Parathyroid adenoma (tissue), 2 donors: ENCODE data around the gene PRRC2B.

Experiments
- H2AFZ ChIP-seq: fragments of 300-600 bp; sonication (generic); one replicate; pipeline ENCODE4 v1.7.0; 2017; ENCODE audit warnings: antibody characterized with exemption, mild to moderate bottlenecking
- H3K27ac ChIP-seq: fragments of 300-600 bp; sonication (generic); one replicate; pipeline ENCODE4 v1.7.0; 2017
- H3K27me3 ChIP-seq: fragments of 300-600 bp; sonication (generic); one replicate; pipeline ENCODE4 v1.7.0; 2017; ENCODE audit warnings: low read length; ENCODE audit not compliant: control insufficient read depth, insufficient read depth
- H3K36me3 ChIP-seq: fragments of 300-600 bp; sonication (generic); one replicate; pipeline ENCODE4 v1.7.0; 2017; ENCODE audit warnings: low read length; ENCODE audit not compliant: control insufficient read depth, insufficient read depth
- H3K4me1 ChIP-seq: fragments of 300-600 bp; sonication (generic); one replicate; pipeline ENCODE4 v1.7.0; 2017; ENCODE audit warnings: control low read depth
- H3K4me2 ChIP-seq: fragments of 300-600 bp; sonication (generic); one replicate; pipeline ENCODE4 v1.7.0; 2017; ENCODE audit warnings: low read length
- H3K4me3 ChIP-seq: fragments of 300-600 bp; sonication (generic); one replicate; pipeline ENCODE4 v1.7.0; 2017; ENCODE audit warnings: low read depth, low read length
- H3K79me2 ChIP-seq: fragments of 300-600 bp; sonication (generic); one replicate; pipeline ENCODE4 v1.7.0; 2017; ENCODE audit warnings: control low read depth
- H3K9ac ChIP-seq: fragments of 300-600 bp; sonication (generic); one replicate; pipeline ENCODE4 v1.7.0; 2017; ENCODE audit warnings: mild to moderate bottlenecking
- H3K9me3 ChIP-seq: fragments of 300-600 bp; sonication (generic); one replicate; pipeline ENCODE4 v1.7.0; 2017; ENCODE audit warnings: low read length; ENCODE audit not compliant: control insufficient read depth
- TF ChIP-seq, protein P1 (sequence below): fragments of 300-600 bp; sonication (generic); IDR thresholded peaks from one replicate; pipeline ENCODE4 v1.7.0; 2017; ENCODE audit warnings: antibody characterized with exemption, mild to moderate bottlenecking
- donor health status: primary hyperparathyroidism.

PRRC2B gene

DNA sequence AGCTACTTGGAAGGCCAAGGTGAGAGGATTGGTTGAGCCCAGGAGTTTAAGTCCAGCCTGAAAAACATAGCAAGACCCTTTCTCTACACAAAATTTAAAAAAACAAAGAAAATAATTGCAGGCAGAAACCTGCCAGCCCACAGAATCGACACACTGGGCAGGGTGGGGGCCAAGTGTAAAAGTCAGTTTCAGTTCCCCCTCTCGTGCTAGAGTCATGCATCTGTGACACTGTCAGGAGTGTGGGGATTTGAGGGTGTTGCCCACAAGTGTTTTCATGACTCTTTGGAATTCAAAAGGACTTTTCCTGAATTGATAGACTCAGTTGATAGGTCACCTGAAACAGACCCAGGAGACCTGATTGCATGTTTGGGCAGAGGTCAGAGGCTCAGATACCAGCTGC is 47.6 kb downstream of the PRRC2B start:
- Histone ChIP-seq H3K4me3 (no peak overlapping the region), H3K4me2 (no peak overlapping the region), H3K9ac (no peak overlapping the region), H2AFZ (no peak overlapping the region), H3K27me3 (no peaks in the 10 kb centered on the region), H3K27ac (no peak overlapping the region), H3K79me2 (no peaks in the 10 kb centered on the region), H3K36me3 (no peaks in the 10 kb centered on the region), H3K9me3 (no peaks in the 10 kb centered on the region), H3K4me1 (peaks cover 2% of the 10 kb centered on the region)
- TF ChIP-seq, protein P1, sequence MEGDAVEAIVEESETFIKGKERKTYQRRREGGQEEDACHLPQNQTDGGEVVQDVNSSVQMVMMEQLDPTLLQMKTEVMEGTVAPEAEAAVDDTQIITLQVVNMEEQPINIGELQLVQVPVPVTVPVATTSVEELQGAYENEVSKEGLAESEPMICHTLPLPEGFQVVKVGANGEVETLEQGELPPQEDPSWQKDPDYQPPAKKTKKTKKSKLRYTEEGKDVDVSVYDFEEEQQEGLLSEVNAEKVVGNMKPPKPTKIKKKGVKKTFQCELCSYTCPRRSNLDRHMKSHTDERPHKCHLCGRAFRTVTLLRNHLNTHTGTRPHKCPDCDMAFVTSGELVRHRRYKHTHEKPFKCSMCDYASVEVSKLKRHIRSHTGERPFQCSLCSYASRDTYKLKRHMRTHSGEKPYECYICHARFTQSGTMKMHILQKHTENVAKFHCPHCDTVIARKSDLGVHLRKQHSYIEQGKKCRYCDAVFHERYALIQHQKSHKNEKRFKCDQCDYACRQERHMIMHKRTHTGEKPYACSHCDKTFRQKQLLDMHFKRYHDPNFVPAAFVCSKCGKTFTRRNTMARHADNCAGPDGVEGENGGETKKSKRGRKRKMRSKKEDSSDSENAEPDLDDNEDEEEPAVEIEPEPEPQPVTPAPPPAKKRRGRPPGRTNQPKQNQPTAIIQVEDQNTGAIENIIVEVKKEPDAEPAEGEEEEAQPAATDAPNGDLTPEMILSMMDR = no peak

DNA sequence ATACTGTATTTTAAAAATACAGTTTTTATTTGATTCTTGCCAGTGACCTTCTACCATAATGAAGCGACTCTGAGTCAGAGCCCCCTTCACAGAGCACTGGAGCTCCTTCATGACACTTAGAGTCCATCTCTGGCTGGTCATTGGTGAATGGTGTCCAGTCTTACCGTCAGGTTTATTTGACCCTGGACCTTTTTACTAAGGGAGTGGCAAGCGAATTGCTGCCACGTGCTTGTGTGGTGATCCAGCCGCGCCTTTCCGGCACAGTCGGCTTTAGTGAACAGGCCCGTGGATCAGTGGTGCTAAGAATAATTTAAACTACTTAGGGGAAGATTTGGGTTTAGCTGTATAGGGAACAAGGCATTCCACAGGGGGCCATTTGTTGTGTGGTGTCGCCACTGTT is 48.5 kb downstream of the PRRC2B start:
- Histone ChIP-seq H3K27me3 (no peaks in the 10 kb centered on the region), H3K9ac (no peak overlapping the region), H3K79me2 (no peaks in the 10 kb centered on the region), H3K9me3 (no peaks in the 10 kb centered on the region), H3K4me1 (no peaks in the 10 kb centered on the region), H2AFZ (no peak overlapping the region), H3K27ac (no peak overlapping the region), H3K4me2 (no peak overlapping the region), H3K36me3 (no peaks in the 10 kb centered on the region), H3K4me3 (no peak overlapping the region)
- TF ChIP-seq, protein P1 = no peak

DNA sequence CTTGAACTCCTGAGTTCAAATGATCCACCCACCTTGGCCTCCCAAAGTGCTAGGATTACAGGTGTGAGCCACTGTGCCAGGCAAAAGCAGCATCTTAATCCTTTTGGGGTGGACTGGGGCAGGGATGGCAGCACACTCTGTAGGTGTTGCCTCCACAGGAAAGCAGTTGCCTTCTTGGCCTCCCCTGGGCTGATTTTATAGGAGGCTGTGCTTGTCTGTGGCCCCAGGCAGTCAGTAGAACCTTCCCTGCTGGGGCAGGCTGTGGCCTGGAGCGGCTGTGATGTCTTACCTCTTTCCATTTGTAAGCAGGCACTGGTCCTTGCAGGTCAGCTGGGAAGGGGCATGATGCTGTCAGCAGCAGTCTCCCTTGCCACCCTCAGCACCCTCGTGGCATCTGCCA is 49.8 kb downstream of the PRRC2B start:
- TF ChIP-seq, protein P1 = no peak
- no peak overlapping the region for H3K4me3 ChIP-seq
- H3K27me3 ChIP-seq = no peaks in the 10 kb centered on the region
- no peak overlapping the region for H3K9ac ChIP-seq
- no peak overlapping the region for H2AFZ ChIP-seq
- no peaks in the 10 kb centered on the region for H3K79me2 ChIP-seq
- no peak overlapping the region for H3K27ac ChIP-seq
- H3K4me1 ChIP-seq = no peaks in the 10 kb centered on the region
- H3K4me2 ChIP-seq = no peak overlapping the region
- no peaks in the 10 kb centered on the region for H3K36me3 ChIP-seq
- H3K9me3 ChIP-seq = no peaks in the 10 kb centered on the region

DNA sequence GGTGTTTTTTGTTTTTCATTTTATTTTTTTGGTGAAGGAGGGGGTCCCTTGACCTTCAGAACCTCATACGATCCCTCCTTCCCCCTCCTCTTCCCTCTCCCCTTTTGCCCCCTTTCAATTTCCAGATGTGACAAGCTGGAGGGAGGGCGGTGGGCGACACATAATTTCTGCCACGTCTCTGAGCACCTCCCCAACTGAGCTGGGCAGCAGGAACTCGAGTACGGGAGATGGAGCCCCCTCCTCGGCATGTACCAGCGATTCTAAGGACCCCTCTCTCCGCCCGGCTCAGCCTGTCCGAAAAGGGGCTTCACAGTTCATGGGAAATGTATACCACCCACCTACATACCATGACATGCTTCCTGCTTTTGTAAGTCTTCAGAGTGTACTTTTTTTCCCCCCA is 52.4 kb downstream of the PRRC2B start:
- Histone ChIP-seq H3K27me3 (no peaks in the 10 kb centered on the region), H3K27ac (no peak overlapping the region), H2AFZ (no peak overlapping the region), H3K4me2 (no peak overlapping the region), H3K4me1 (no peaks in the 10 kb centered on the region), H3K36me3 (no peaks in the 10 kb centered on the region), H3K9me3 (no peaks in the 10 kb centered on the region), H3K79me2 (no peaks in the 10 kb centered on the region), H3K9ac (no peak overlapping the region), H3K4me3 (no peak overlapping the region)
- TF ChIP-seq, protein P1 = no peak

DNA sequence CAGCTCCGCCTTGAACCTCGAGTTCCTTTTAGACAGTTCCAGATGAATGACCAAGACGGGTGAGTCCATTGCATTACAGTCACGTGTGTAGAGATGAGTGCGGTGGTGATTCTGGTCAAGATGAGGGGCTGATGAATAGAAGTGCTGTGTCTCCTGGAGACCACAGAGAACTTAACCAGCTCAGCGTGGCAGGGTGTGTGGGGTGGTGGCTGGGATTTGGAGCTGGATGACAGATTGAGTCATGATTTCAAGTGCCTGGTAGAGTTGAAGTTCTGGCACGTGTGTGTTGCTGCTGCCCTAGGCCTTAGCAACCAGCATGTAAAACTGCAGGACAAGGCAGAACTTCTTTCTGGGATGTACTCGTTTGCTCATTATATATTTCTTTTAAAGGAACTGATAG is 53.3 kb downstream of the PRRC2B start:
- no peak overlapping the region for H3K9ac ChIP-seq

More for the DNA sequence above, 53.3 kb downstream of the PRRC2B start:
- Histone ChIP-seq H3K27me3 (no peaks in the 10 kb centered on the region), H3K4me2 (no peak overlapping the region), H2AFZ (no peak overlapping the region), H3K79me2 (no peaks in the 10 kb centered on the region), H3K9me3 (no peaks in the 10 kb centered on the region), H3K4me1 (no peaks in the 10 kb centered on the region), H3K36me3 (no peaks in the 10 kb centered on the region), H3K4me3 (no peak overlapping the region), H3K27ac (no peak overlapping the region)
- TF ChIP-seq, protein P1 = no peak
